Adipocyte (in vitro differentiated cells): Measurements from ENCODE around the gene MICAL2.
A peak's percentile ranks its signal among the peaks of the same experiment; 100 is the strongest.
"Not testable (repeated sequence)": the region's sequence is repeated elsewhere in the genome, so short reads cannot be mapped to it uniquely, and the experiment has no call there.

Experiments used
- DNase-seq: peaks from one replicate; pipeline ENCODE4 v3.0.0-alpha.2; 2015; ENCODE audit warnings: low read depth
- H3K27me3 ChIP-seq: replicated peaks from 2 replicates; pipeline ENCODE4 v1.7.0; 2013; ENCODE audit warnings: mild to moderate bottlenecking, low read length, moderate library complexity; ENCODE audit not compliant: control insufficient read depth, insufficient read depth
- H3K36me3 ChIP-seq: 2 replicates; pipeline ENCODE4 v1.7.0; 2013; ENCODE audit warnings: low read length, mild to moderate bottlenecking, moderate library complexity; ENCODE audit not compliant: control insufficient read depth, insufficient read depth, severe bottlenecking
- H3K4me1 ChIP-seq: 2 replicates; pipeline ENCODE4 v1.7.0; 2013; ENCODE audit warnings: mild to moderate bottlenecking, low read length, moderate library complexity; ENCODE audit not compliant: control insufficient read depth, insufficient read depth
- H3K4me3 ChIP-seq: 2 replicates; pipeline ENCODE4 v1.7.0; 2013; ENCODE audit warnings: mild to moderate bottlenecking, low read length, moderate library complexity
- H3K9ac ChIP-seq: 2 replicates; pipeline ENCODE4 v1.7.0; 2013; ENCODE audit warnings: mild to moderate bottlenecking, low read length, moderate library complexity
- H3K9me3 ChIP-seq: 2 replicates; pipeline ENCODE4 v1.7.0; 2013; ENCODE audit warnings: mild to moderate bottlenecking, low read length, moderate library complexity; ENCODE audit not compliant: control insufficient read depth

Gene MICAL2

GRCh38 chr11:12142176-12142575 lies 31.8 kb downstream of the MICAL2 start:
- no peaks in the 10 kb centered on the region for H3K27me3 ChIP-seq
- H3K9ac ChIP-seq: no peak overlapping the region
- no peak for DNase-seq
- peaks cover 44% of the 10 kb centered on the region for H3K4me1 ChIP-seq
- H3K36me3 ChIP-seq: no peaks in the 10 kb centered on the region
- H3K4me3 ChIP-seq: no peak overlapping the region
- no peaks in the 10 kb centered on the region for H3K9me3 ChIP-seq

GRCh38 chr11:12142909-12143308 lies 32.5 kb downstream of the MICAL2 start:
- peak overlapping the region; percentile 64 for H3K9ac ChIP-seq
- no peak for DNase-seq
- H3K36me3 ChIP-seq: no peaks in the 10 kb centered on the region
- H3K27me3 ChIP-seq: no peaks in the 10 kb centered on the region
- H3K4me3 ChIP-seq: no peak overlapping the region
- no peaks in the 10 kb centered on the region for H3K9me3 ChIP-seq
- peaks cover 42% of the 10 kb centered on the region for H3K4me1 ChIP-seq

- H3K9ac ChIP-seq: peak overlapping the region; percentile 64
- H3K4me3 ChIP-seq: no peak overlapping the region
- no peaks in the 10 kb centered on the region for H3K27me3 ChIP-seq
- no peaks in the 10 kb centered on the region for H3K9me3 ChIP-seq
- no peaks in the 10 kb centered on the region for H3K36me3 ChIP-seq
- no peak for DNase-seq
- peaks cover 35% of the 10 kb centered on the region for H3K4me1 ChIP-seq
These were observed 33.3 kb downstream of the MICAL2 start for GRCh38 chr11:12143461-12144258.

- H3K27me3 ChIP-seq: no peaks in the 10 kb centered on the region
- H3K4me1 ChIP-seq: peaks cover 26% of the 10 kb centered on the region
- no peaks in the 10 kb centered on the region for H3K9me3 ChIP-seq
- no peak overlapping the region for H3K4me3 ChIP-seq
- no peak for DNase-seq
- peak overlapping the region; percentile 64 for H3K9ac ChIP-seq
- H3K36me3 ChIP-seq: no peaks in the 10 kb centered on the region
These were observed 34.2 kb downstream of the MICAL2 start for GRCh38 chr11:12144330-12145174.

- H3K36me3 ChIP-seq, H3K9ac ChIP-seq, H3K27me3 ChIP-seq: not testable (repeated sequence)
These were observed 36.3 kb downstream of the MICAL2 start for GRCh38 chr11:12146678-12147077.

GRCh38 chr11:12147827-12148226 lies 37.4 kb downstream of the MICAL2 start:
- no peaks in the 10 kb centered on the region for H3K36me3 ChIP-seq
- peaks cover 19% of the 10 kb centered on the region for H3K4me1 ChIP-seq
- DNase-seq: no peak
- H3K27me3 ChIP-seq: no peaks in the 10 kb centered on the region
- no peak overlapping the region for H3K4me3 ChIP-seq
- H3K9me3 ChIP-seq: no peaks in the 10 kb centered on the region
- no peak overlapping the region for H3K9ac ChIP-seq

More at GRCh38 chr11:12146678-12147077, 36.3 kb downstream of the MICAL2 start:
- not testable (repeated sequence) for H3K4me3 ChIP-seq, DNase-seq, H3K9me3 ChIP-seq
- peaks cover 19% of the 10 kb centered on the region for H3K4me1 ChIP-seq

GRCh38 chr11:12148466-12148865 lies 38.1 kb downstream of the MICAL2 start:
- Histone ChIP-seq H3K36me3 (no peaks in the 10 kb centered on the region), H3K27me3 (no peaks in the 10 kb centered on the region), H3K4me1 (peaks cover 13% of the 10 kb centered on the region), H3K9ac (no peak overlapping the region), H3K4me3 (no peak overlapping the region), H3K9me3 (no peaks in the 10 kb centered on the region)
- DNase-seq: no peak

- H3K9me3 ChIP-seq: no peaks in the 10 kb centered on the region
- no peaks in the 10 kb centered on the region for H3K36me3 ChIP-seq
- H3K9ac ChIP-seq: no peak overlapping the region
- no peak overlapping the region for H3K4me3 ChIP-seq
- DNase-seq: no peak
- H3K27me3 ChIP-seq: no peaks in the 10 kb centered on the region
- H3K4me1 ChIP-seq: peaks cover 9% of the 10 kb centered on the region
These were observed 38.5 kb downstream of the MICAL2 start for GRCh38 chr11:12148882-12149281.

GRCh38 chr11:12149672-12150225 lies 39.4 kb downstream of the MICAL2 start:
- Histone ChIP-seq H3K36me3 (no peaks in the 10 kb centered on the region), H3K9me3 (no peaks in the 10 kb centered on the region), H3K4me1 (peaks cover under 1% of the 10 kb centered on the region), H3K4me3 (no peak overlapping the region), H3K27me3 (no peaks in the 10 kb centered on the region), H3K9ac (no peak overlapping the region)
- no peak for DNase-seq

- peak; percentile 74 for DNase-seq
- Histone ChIP-seq H3K4me1 (no peaks in the 10 kb centered on the region), H3K36me3 (no peaks in the 10 kb centered on the region), H3K9me3 (no peaks in the 10 kb centered on the region), H3K4me3 (no peak overlapping the region), H3K9ac (no peak overlapping the region), H3K27me3 (no peaks in the 10 kb centered on the region)
These were observed 40.5 kb downstream of the MICAL2 start for GRCh38 chr11:12150831-12151382.

- Histone ChIP-seq H3K27me3 (no peaks in the 10 kb centered on the region), H3K9ac (no peak overlapping the region), H3K4me1 (peaks cover 11% of the 10 kb centered on the region), H3K4me3 (no peak overlapping the region), H3K36me3 (no peaks in the 10 kb centered on the region), H3K9me3 (no peaks in the 10 kb centered on the region)
- DNase-seq: no peak
These were observed 41.9 kb downstream of the MICAL2 start for GRCh38 chr11:12152321-12152720.
